Calu3 (cell line): ENCODE results near the gene GLOD4. TPM values are rescaled to one million over a fixed set of nuclear protein-coding genes. Genes with fewer than 3 reads are reported as not detected.
"Not testable (repeated sequence)": the region's sequence is repeated elsewhere in the genome, so short reads cannot be mapped to it uniquely, and the experiment has no call there.

Source experiments
- BruUV-seq: library from RNA; stranded (reverse); fragments of 400-500 nt; replicated peaks from 2 replicates; lab custom pipeline; 2021; lab: Mats Ljungman, UMichigan
- CTCF ChIA-PET: fragments of 300-600 bp; sonication (Branson Sonifier 250); formaldehyde crosslinking; loops from one replicate; lab custom pipeline; 2022; ENCODE audit warnings: antibody characterized with exemption; lab: Charles Lee
- DNase-seq: peaks from one replicate; pipeline ENCODE4 v3.0.0; 2022
- H3K27ac Mint-ChIP-seq: one replicate; pipeline ENCODE4 v1.8.0; 2022; ENCODE audit warnings: mixed read lengths; ENCODE audit not compliant: unreplicated experiment
- H3K27me3 Mint-ChIP-seq: one replicate; pipeline ENCODE4 v1.8.0; 2022; ENCODE audit warnings: mixed read lengths; ENCODE audit not compliant: unreplicated experiment
- H3K36me3 Mint-ChIP-seq: one replicate; pipeline ENCODE4 v1.8.0; 2022; ENCODE audit warnings: mild to moderate bottlenecking, moderate library complexity, mixed read lengths; ENCODE audit not compliant: insufficient read depth, unreplicated experiment
- H3K4me1 Mint-ChIP-seq: one replicate; pipeline ENCODE4 v1.8.0; 2022; ENCODE audit warnings: mild to moderate bottlenecking, low read depth, mixed read lengths; ENCODE audit not compliant: unreplicated experiment
- H3K4me3 Mint-ChIP-seq: one replicate; pipeline ENCODE4 v1.8.0; 2022; ENCODE audit warnings: mild to moderate bottlenecking, low read depth, moderate library complexity, mixed read lengths; ENCODE audit not compliant: unreplicated experiment
- H3K9me3 Mint-ChIP-seq: one replicate; pipeline ENCODE4 v1.8.0; 2022; ENCODE audit warnings: low read depth, mixed read lengths; ENCODE audit not compliant: unreplicated experiment
- CTCF ChIP-seq: fragments of 200-600 bp; IDR thresholded peaks from one replicate; pipeline ENCODE4 v1.8.0; 2022; ENCODE audit warnings: antibody characterized with exemption; ENCODE audit not compliant: unreplicated experiment
- intact Hi-C: fragments of 100-400 bp; cut with micrococcal nuclease; formaldehyde crosslinking; loops from one replicate; pipeline ENCODE4 v1.10.0; 2022; ENCODE audit not compliant: unreplicated experiment
- total RNA-seq: library from RNA; stranded (reverse); gene quantifications from 2 replicates; pipeline ENCODE4 v1.2.3, GENCODE V29; 2022

Gene GLOD4
- total RNA-seq, 1 experiment from 2014 or later: 56.9 TPM

GRCh38 chr17:811051-811784 is 29.1 kb upstream of the GLOD4 start:
- CTCF ChIA-PET: no interaction called here
- no peaks in the 10 kb centered on the region for H3K9me3 Mint-ChIP-seq
- intact Hi-C loops: no loop called here
- H3K36me3 Mint-ChIP-seq: no peaks in the 10 kb centered on the region
- no peaks in the 10 kb centered on the region for H3K27me3 Mint-ChIP-seq
- no peak overlapping the region for H3K27ac Mint-ChIP-seq
- BruUV-seq: no TSS peak
- H3K4me3 Mint-ChIP-seq: no peak overlapping the region
- DNase-seq: no peak
- H3K4me1 Mint-ChIP-seq: no peaks in the 10 kb centered on the region
- TF ChIP-seq CTCF: no peak

GRCh38 chr17:807523-808294 is 25.6 kb upstream of the GLOD4 start:
- no TSS peak for BruUV-seq

GRCh38 chr17:806781-807522 is 24.9 kb upstream of the GLOD4 start:
- Mint-ChIP-seq H3K36me3 (no peaks in the 10 kb centered on the region), H3K9me3 (no peaks in the 10 kb centered on the region), H3K27ac (no peak overlapping the region), H3K27me3 (no peaks in the 10 kb centered on the region), H3K4me3 (no peak overlapping the region), H3K4me1 (no peaks in the 10 kb centered on the region)
- intact Hi-C loops: no loop called here
- TF ChIP-seq CTCF: no peak
- no peak for DNase-seq
- CTCF ChIA-PET: no interaction called here
- no TSS peak for BruUV-seq

More at GRCh38 chr17:807523-808294, 25.6 kb upstream of the GLOD4 start:
- Mint-ChIP-seq H3K9me3 (no peaks in the 10 kb centered on the region), H3K36me3 (no peaks in the 10 kb centered on the region), H3K27ac (no peak overlapping the region), H3K4me3 (no peak overlapping the region), H3K4me1 (no peaks in the 10 kb centered on the region), H3K27me3 (no peaks in the 10 kb centered on the region)
- intact Hi-C loops: no loop called here
- CTCF ChIA-PET: no interaction called here
- no peak for DNase-seq
- TF ChIP-seq CTCF: no peak

GRCh38 chr17:806346-806745 is 24.3 kb upstream of the GLOD4 start:
- no TSS peak for BruUV-seq
- H3K36me3 Mint-ChIP-seq: no peaks in the 10 kb centered on the region
- CTCF ChIA-PET: no interaction called here

GRCh38 chr17:805886-806285 is 23.8 kb upstream of the GLOD4 start:
- DNase-seq, H3K36me3 Mint-ChIP-seq, H3K27me3 Mint-ChIP-seq, H3K4me3 Mint-ChIP-seq, H3K4me1 Mint-ChIP-seq, BruUV-seq, CTCF ChIA-PET, H3K27ac Mint-ChIP-seq, H3K9me3 Mint-ChIP-seq, intact Hi-C loops: not testable (repeated sequence)

More at GRCh38 chr17:806346-806745, 24.3 kb upstream of the GLOD4 start:
- intact Hi-C loops: no loop called here
- no peaks in the 10 kb centered on the region for H3K9me3 Mint-ChIP-seq
- TF ChIP-seq CTCF: no peak
- no peak overlapping the region for H3K4me3 Mint-ChIP-seq
- no peaks in the 10 kb centered on the region for H3K4me1 Mint-ChIP-seq
- H3K27ac Mint-ChIP-seq: no peak overlapping the region
- DNase-seq: no peak
- H3K27me3 Mint-ChIP-seq: no peaks in the 10 kb centered on the region
